ENCODE results near the gene MED13L.

The MED13L gene

DNA sequence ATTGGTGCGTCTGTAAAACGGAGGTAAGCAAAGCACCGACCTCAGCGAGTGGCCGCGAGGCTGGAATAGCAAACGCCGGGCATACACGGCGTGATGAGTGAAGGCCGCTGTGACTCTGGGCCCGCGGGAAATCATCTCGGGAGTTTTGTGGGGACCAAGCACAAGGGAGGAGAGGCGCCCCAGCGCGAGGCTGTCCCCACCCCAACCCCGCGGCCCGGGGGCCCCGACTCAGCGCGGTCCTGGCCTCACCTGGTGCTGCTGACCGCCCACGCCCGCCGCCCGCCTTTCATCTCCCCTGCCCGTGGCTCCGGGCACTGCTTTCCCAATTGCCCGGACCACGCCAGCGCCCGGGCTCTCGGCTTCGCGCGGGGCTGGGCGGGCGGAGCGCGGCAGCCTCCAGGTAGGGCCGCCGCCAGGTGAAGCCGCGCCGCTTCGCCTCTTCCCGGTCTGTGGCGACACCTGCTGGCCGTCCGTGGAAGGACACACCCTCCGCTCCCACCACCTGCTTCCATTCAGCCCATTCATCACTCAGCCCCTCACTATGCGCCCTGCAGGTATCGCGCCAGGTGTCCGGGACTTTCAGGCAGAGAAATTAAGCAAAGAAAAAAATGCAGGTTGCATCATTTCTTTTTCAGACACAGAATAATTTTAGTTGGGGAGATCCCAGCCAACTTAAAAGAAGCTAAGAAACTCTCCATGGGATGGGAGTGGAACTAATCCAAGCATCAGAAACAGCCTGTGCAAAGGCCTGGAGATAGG lies 360.4 kb downstream of the MED13L start:
- peak overlapping the region in 1 of 7 experiments; percentile 22 for H3K4me3 ChIP-seq
- H3K27ac ChIP-seq = no peak overlapping the region

DNA sequence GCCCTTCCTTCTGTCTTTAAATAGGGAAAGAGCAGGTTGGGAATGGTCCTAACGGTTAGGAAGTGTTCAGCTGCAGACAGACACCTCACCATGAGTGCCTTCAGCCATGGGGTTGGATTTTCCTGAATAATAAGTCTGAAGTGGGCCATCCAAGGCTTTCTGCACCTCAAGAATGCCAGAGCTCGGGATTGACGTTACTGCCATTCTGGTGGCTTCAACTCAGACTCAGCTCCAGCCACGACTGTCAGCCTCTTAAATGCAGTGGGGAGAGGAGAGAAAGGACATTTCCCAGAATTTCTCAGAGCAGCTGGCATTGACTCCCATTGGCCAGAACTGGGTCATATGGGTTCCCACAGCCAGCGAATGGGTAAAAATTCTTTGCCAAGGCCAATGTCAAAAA lies 363.4 kb downstream of the MED13L start:
- no peak overlapping the region for H3K4me3 ChIP-seq

DNA sequence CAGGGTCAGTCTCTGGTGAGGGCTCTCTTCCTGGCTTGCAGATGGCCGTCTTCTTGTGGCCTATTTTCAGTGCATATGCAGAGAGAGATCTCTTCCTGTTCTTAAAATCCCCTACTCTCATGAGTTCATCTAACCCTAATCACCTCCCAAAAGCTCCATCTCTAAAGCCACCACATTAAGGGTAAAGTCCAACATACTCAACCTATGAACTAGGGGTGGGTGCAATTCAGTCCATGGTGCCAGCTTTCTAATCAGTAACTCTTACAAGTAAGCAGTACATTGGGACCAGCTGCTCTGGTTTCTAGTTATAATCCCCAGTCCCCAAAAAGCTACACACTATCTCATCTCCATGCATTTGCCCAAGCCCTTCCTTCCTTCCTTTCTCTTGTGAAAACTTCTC lies 365.1 kb downstream of the MED13L start:
- H3K4me3 ChIP-seq = no peak overlapping the region
- no peak overlapping the region for H3K27ac ChIP-seq

More for the DNA sequence above, 363.4 kb downstream of the MED13L start:
- H3K27ac ChIP-seq = no peak overlapping the region

DNA sequence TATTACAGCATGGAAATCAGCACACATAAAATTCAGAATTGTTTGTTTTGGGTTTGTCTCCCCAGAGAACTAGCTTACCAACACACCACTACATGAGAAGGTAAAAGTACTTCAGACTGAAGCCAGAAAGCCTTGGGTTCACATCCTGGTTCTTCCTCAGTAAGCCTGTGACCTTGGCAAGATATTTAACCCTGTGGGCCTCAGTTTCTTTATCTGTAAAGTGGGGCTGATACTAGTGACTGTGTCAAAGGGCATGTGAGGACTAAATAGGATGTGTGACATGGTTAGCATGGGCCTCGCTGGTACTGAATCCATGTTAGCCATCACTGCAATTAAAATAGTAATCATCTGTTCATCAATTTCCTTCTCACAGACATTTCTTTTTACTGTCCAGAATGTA lies 366.1 kb downstream of the MED13L start:
- H3K4me3 ChIP-seq = no peak overlapping the region
- no peak overlapping the region for H3K27ac ChIP-seq

DNA sequence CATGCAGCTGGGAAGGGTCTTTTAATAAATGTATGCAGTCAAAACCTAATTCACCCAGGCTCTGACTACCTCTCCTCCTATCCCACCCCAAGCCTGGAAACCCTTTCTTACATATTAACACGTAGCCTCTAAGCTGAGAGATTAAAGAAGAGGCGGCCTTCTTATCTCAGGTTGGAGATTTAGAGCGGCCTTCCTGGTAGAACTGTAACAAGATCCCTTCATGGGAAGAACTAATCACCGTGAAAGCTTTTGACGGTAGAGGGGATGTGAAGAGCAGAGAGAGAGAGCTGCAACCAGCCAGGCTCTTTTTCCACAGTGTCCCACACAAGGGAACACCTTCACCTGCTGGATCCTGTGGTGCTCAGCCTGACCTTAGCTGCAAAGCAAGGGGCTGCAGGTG lies 367.4 kb downstream of the MED13L start:
- H3K27ac ChIP-seq = no peak overlapping the region

More for the DNA sequence above, 367.4 kb downstream of the MED13L start:
- no peak overlapping the region for H3K4me3 ChIP-seq

Data from skin epidermis (tissue), 12 donors.